ENCODE measurements around the gene AUP1.
"Not testable (repeated sequence)": the region's sequence is repeated elsewhere in the genome, so short reads cannot be mapped to it uniquely, and the experiment has no call there.

Gene AUP1, protein sequence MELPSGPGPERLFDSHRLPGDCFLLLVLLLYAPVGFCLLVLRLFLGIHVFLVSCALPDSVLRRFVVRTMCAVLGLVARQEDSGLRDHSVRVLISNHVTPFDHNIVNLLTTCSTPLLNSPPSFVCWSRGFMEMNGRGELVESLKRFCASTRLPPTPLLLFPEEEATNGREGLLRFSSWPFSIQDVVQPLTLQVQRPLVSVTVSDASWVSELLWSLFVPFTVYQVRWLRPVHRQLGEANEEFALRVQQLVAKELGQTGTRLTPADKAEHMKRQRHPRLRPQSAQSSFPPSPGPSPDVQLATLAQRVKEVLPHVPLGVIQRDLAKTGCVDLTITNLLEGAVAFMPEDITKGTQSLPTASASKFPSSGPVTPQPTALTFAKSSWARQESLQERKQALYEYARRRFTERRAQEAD

DNA sequence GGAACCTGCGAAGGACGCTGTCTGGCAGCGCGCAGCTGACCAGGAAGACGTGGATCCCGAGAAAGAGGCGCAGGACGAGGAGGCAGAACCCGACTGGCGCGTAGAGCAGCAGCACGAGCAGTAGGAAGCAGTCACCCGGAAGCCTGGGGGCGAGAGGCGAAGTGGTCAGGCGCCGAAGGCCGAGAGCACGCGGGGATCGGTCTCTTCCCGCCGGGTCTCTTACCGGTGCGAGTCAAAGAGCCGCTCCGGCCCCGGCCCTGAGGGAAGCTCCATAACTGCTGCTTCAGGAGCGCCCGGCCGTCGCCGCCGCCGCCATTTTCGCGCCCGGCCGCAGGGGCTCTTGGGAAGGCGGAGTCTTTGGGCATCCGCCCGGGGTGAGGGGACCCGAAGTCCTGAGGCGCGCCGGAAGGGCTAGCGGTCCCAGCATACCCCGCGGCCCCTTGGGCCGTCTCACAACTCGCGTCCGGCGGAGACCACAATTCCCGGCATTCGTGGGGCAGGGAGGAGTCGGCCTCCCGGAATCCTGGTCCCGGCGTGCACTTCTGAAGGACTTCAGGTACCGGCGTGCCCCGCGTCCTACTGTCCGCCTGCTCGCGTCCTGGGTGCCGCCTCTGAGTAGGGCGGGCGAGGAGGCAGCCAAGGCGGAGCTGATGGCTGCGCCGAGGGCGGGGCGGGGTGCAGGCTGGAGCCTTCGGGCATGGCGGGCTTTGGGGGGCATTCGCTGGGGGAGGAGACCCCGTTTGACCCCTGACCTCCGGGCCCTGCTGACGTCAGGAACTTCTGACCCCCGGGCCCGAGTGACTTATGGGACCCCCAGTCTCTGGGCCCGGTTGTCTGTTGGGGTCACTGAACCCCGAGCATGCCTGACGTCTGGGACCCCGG, at the start of gene AUP1, which contains the start of gene HTRA2:
Gene AUP1 (minus strand): TSS at position 350 of the 882 bp plus-strand sequence. CDS start 77 bp downstream, at position 273.
Gene HTRA2 (plus strand): TSS at position 577 of the 882 bp plus-strand sequence. CDS start 74 bp downstream, at position 651.
- peak; percentile 93 for DNase-seq

DNA sequence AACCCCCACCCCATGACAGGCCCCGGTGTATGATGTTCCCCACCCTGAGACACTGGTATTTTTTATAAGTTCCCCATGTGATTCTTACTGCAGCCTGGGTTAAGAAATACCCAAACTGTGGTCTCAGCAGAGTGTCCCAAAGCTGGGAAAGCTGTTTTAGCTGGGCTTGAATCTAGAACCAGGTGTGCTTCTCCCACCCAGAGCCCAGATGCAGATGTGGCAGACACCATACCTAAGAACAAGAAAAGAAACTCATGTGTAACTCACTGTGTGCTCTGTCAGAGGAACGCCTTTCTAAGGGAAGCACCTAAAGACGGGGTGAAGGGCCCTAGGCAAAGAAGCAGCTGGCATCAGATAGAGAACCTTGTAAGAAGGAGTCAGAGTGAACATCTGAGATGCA, 48.9 kb upstream of the AUP1 start:
- DNase-seq, result no peak

DNA sequence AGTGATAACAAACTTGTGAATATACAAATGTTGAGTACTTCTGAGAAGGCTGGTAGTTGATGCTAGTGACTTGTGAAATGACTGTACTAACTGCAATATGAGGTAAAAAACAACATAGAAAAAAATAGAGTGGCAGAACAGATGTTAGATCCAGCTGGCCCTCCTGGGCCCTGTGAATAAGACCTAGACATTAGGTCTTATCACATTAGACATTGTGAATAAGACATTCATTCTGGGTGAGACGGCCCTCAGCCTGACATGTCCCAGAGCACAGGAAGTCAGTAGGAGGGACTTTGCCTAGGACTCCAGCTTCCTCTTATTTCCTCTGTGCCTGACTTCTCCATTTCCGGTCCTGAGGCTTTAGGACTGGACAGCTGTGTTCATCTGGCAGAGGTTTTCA, 47.9 kb upstream of the AUP1 start:
- DNase-seq, result no peak

DNA sequence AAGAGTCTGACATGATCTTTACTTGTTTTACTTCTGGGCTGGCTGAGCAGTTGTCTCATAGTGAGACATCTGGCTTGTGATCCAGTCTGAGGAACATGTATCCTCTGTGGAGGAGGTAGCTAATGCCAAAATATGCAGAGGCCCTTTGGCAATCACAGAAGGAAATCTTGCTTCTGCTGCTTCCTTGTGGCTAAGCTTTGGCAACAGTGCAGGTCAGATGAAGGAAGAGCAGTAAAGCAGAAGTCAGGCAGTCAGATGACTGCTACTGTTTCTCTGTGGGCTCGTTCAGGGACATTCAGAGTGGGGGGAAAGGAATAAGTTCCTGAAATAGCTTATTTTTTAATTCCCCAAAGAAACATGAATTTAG, 47.3 kb upstream of the AUP1 start:
- DNase-seq, result no peak

DNA sequence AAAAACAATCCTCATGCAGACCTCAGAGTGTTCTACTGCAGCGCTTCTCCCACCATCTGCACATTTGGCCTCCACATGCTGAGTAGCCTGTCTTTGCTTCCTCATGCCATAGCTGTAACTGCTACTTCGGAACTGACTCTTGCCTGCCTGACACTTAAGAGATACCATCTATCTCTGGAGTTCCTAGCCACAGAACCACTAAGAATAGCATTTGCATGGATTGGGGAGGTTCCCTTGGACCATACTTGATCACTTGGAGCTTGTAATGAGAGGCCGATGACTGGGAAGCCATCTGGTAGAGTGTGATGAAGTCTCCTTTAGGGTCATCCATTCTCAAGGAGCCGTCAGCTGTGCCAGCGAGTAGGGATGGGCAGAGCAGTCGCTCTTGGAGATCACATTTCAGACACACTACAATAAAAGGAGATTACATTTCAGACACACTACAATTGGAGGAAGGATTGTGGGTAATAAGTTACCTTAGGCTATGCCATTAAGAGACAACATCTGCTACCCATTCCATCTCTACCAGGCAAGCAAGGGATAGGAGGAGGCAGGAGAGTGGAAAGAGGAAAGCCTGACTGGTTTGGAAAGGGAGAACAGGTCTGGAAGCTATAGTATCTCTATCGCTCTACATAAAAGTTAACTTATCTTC, 46.8 kb upstream of the AUP1 start:
- no peak for DNase-seq

DNA sequence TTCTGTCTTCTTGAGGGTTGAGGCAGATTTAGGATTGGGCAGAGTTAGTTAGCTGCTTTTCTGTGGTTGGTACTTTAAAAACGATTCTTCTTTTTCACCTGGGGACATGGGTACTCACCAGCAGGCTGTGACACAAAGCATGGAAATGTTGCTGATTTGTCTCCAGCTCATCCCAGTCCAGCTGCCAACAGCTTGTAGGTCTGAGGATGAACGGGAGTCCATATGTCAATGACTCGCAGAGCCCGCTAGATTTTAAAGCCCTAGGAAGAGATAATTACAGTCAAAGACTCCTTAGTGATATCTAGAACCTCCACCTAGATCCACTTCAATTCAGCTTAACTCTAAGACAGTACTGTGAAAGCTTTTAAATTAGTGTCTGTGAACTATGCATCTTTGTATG, 45.8 kb upstream of the AUP1 start:
- no peak for DNase-seq

DNA sequence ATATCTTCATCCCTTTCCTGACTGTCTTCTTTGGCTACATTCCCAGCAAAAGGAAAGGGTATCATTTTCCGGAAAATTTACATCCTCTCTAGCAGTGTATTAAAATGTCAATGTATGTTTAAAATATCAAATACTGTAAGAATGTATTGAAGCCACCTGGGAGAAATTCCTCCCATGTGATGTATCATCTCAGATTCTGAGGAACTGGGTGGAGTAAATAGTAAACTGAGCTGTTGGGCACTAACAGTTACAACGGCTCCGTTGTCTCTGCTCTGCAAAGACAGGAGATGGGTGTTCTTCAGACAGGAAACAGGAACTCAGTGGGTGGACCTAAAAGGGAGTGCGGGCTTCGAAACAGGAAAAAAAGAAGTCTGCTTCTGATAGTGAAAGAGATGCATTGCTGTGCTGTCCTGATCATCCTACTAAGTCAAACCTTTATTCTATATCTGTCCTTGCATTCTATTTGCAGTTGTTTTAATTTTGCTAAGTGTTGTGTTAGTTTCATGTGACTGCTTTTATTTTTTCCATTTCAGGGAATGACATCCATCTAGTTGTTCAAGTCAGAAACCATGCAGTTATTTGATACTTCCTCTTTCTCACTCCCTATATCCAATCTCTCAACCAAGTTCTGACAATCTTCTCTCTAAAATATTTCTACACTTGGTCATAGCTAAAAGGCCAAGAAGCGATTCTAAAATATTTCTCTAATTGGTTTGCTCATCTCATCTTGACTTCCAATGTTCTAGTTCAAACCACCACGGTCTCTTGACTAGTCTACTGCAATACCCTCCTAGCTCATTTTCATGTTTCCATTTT, 44.4 kb upstream of the AUP1 start:
- no peak for DNase-seq

DNA sequence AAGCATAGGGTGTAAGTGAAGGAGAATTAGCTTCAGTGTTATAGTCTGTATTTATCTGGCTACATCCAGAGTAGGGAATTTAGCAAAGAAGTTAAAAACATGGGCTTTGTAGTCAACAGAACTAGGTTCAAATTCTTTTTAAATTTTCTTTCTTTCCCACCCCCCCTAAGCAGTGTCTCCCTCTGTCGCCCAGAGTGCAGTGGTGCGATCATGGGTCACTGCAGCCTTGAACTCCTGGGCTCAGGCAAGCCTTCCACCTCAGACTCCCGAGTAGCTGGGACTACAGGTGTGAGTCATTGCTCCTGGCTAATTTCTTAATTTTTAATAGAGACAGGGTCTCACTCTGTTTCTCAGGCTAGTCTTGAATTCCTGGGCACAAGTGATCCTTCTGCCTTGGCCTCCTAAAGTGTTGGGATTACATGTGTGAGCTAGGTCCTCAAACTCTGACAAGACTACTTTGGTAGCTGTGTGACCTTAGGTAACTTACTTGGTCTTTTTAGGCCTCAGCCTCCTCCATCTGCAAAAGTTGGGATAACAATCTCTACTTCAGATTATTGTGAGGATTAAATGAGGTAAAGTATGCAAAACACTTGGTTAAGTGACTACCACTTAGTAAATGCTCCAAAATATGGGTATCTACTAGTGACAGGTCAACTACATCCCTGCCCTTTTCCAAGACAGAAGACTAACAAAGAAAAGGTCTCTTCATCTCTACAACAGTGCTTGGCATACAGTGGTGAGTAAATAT, 42.8 kb upstream of the AUP1 start:
- no peak for DNase-seq

DNA sequence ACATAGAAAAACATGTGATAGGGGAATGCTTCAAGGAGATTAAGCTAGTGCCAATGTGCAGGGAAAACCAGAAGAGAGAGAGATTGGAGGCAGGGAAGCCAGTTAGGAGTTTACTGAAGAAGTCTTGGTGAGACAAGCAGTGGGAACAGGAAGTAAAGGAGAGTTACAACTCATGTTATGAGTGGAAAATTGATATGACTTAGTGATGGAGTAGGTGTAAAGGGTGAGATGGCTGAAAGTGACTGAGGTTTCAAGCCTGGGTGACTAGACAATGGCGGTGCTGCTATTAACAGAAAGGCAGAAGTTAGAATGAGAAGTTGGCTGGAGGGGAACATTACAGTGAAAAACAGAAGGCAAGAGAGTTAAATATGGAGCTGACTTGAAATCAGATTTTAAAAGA, 41.6 kb upstream of the AUP1 start:
- DNase-seq, result no peak

DNA sequence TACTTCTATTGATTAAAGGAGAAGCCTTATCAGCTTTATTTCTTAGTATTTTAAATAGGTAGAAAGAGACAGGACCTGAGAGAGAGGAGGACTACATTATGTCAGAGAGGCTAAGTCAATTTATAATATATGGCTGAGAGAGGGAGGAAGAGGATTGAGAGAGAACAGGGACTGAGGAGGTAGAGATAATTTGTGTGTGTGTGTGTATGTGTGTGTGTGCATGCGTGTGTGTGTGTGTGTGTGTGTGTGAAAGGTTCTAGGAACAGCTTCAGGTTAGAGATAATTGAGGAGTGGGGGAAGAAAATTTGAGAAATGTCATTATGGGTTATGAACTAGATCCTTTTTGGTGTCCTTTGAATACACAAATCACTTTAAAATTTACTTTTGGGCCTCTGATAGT, 40.2 kb upstream of the AUP1 start:
- no peak for DNase-seq

DNA sequence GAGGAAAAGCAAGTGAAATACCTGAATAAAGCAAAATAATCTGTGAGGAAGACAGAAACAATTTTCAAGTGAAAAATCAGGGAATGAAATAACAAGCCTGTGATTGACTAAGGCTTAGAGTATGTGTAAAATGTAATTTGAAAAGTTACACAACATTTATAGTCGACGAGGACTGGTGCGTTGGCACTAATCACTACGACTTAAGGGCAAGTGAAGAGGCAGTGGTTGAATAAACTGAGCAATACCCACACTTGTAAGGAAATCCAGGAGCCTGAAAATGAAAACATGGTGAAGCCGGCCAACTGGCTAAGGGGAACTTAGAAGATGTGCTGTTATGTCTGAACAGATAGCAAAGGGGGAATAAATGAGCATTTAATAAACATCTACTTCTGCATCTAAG, 38.4 kb upstream of the AUP1 start:
- no peak for DNase-seq

DNA sequence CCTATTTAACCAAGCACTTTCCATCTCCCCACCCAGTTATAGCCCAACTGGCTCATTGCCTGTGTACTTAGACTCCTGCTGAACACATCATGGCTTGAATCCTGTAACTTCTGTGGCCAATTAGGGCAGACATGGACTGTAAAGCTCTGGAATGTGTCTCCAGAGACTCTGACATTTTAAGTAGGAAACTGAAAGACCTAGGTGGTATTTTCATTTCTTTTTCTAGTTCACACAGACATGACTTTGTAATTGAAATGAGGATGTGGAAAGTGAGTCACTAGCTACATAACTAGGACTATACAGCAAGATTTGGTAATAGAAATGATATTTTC, 37.2 kb upstream of the AUP1 start:
- no peak for DNase-seq

DNA sequence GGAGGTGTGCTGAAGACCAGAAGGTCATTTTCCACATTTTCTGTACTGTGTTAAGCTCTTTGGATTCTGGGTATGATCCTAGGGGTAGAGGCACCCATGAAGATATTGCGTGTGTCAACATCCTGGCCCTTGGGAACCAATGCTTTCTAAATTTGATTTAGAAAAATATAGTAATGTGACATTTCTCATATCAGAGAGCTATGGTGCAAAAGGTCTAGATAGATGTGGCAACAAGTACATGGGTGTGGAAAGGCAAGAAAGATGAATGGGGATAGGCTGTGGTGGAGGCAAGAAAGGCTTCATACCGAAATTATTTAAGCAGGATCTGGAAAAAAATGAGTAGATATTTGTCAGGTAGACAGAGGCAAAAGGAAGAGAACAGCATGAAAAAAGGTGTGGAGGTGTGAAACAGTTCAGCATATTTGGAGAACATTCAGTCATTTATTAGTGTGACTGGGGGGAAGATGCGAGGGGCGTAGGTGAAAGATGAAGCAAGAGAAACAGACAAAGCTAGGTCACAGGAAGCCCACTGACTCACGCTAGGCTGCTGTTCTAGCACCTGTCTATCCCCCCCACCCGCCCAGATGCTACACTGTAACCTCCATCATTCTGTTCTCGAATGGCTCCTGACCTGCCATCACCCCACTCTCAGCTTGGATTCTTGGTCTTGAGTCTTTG, 36.7 kb upstream of the AUP1 start:
- DNase-seq, result no peak

DNA sequence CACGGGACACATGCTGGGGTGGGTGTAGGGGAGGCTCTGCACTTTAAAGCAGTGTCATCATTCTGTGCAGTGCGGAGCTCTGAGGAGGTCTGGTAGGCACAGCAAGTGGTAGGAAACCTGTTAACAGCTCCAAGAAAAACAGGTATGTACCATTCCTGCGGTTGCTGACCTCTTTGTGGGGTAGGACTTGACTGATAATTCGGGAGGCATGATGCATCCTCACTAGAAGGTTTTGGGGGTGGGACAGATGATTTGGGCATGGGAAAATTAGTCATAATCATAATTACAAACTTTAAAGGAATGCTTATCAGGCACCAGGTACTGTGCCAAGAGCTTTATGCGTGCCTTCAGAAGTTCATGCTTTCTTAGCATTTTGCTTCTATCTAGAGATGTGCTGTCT, 34.7 kb upstream of the AUP1 start:
- no peak for DNase-seq

DNA sequence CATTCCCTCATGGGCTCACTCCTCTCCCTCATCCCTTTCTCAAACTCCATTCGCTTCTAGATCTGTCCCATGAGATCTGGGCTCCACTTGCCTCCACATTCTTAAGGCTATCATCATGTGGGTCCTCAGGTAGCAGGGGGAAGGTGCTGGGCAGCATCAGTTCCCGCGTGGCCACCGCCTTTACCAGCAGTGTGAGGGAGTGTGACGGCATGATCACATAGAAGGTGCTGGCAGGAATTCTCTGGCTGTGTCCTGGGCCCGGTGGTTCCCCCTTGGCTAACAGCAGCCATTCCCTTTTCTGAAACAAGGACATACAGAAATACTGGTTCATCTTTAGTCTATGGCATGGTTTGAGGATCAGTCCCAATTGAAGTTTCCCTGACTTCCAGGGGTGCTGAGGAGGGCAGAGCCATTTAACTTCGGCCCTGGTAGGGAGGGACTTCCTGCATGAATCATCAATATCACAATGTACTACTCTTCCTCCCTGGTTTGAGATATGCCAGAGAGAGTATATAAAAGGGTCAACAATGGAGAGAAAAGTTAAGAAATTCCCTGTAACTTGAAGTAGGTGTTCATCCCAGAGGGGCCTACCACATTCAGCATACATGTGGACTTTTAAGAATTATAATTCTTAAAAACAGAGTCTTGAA, 32.7 kb upstream of the AUP1 start:
- no peak for DNase-seq

DNA sequence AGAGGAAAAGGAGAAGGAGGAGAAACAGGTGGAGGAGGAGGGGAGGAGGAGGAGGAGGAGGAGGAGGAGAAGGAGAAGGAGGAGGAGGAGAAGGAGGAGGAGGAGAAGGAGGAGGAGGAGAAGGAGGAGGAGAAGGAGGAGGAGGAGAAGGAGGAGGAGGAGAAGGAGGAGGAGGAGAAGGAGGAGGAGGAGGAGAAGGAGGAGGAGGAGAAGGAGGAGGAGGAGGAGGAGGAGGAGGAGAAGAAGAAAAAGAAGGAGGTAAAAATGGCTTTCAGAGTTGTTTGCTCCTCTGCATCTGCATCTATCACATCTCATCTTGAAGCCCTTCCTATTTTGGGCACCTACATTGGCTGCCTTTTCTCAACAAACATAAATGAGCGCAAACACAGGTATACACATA, 31.5 kb upstream of the AUP1 start:
- not testable (repeated sequence) for DNase-seq

DNA sequence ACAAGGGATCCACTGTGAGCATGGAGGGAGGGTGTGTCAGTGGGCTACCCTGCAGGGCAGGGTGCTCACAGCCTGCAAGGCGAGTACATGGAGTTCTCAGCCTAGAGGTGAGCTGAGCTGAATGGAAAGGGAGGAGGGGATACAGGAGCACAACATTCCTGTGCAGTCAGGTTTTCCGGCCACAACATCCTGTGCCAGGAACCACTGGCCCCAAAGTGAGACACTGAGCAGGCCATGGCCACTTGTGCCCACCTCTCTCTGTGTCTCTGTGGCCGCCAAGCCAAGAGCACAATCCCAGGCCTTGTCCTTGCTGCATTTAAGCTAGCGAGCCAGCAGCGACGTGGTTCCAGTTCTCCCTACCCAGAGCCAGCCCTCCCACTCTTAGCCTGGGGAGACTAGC, 31.1 kb upstream of the AUP1 start:
- DNase-seq, result no peak

DNA sequence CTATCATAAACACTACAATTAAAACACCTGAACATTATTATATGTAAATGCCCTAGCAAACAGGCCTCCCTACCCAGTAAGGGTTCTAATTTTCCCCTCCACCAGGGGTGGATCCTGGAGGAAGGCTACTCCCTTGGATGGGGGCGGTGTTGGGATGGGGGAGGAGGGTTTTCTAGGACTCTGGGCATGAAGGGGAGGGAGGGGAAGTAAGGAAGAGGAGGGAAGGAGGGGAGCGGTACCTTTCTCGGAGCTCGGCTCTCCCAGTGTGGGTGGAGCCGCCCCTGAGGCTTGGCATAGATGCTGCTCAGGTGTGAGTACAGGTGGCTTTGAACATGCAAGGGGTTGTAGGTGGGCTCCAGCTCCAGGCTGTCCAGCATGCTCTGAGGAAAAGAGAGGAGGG, 30.4 kb upstream of the AUP1 start:
- DNase-seq, result no peak

DNA sequence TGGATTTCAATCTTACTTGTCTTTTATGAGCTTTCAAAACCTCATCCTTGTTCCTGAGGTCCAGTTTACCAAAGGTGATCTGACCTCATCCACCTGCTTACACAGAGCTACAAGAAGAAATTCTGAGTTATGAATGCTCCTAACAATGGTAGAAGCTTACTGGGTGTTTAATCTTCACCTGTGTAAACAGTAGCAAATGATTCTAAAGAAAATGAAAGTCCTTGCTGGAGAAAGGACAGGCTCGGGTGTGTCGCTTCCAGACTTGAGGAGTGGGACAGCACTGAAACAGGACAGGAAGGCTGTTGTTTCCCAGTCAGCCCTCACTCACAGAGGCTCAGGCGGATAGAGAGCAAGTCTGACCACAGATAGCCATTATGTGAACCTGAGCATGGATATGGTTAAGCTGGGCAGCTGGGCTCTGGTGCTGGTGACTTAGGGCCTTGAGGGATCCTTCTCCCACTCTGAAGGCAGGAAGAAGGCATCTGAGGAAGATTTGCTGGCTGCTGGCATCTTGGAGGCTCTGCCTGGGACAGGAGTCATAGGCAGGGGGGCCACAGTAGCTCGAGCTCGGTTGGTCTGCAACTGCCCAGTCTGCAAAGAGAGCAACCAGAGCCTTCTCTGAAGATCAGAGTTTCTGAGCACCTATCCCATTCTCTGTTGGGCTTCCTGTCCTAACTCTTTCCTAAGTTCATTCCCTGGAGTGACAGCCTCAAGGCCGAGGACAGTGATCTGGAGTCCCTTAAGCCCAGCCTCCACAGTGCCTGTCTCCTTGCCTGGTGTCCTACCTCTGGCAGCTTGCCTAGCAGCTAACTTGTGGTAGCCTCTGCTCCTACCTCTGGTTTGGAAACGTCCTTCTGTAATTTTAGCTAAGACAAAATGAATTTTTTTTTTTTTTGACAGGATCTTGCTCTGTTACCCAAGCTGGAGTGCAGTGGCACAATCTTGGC, 29.1 kb upstream of the AUP1 start:
- DNase-seq, result no peak
